HCT116 (cell line): ENCODE results near the gene CUX1. TPM values are rescaled to one million over a fixed set of nuclear protein-coding genes. Genes with fewer than 3 reads are reported as not detected.
A peak's percentile ranks its signal among the peaks of the same experiment; 100 is the strongest.

Source experiments
- ATAC-seq: fragments of 200-7000 bp; cut with Tn5 transposase; 2 replicates; pipeline ENCODE4 v1.9.1; 2020; ENCODE audit warnings: mild to moderate bottlenecking, moderate library complexity
- BruUV-seq: library from RNA; stranded (reverse); fragments of 400-500 nt; replicated peaks from 2 replicates; lab custom pipeline; 2021; lab: Mats Ljungman, UMichigan
- CTCF ChIA-PET: fragments of 300-600 bp; sonication (Branson Sonifier 250); formaldehyde crosslinking; loops from one replicate; lab custom pipeline; 2021; ENCODE audit warnings: antibody characterized with exemption; lab: Charles Lee
- POLR2A ChIA-PET: fragments of 300-600, 350-600 bp; sonication (Branson Sonifier 250); formaldehyde crosslinking; loops from one replicate; lab custom pipeline; 2021; ENCODE audit warnings: antibody characterized with exemption; lab: Charles Lee
- RAD21 ChIA-PET, 2 experiments: fragments of 300-600 bp; sonication (Branson Sonifier 250); formaldehyde crosslinking; loops; one replicate each; lab custom pipeline; 2023; ENCODE audit warnings: low total read pairs in 2 of 2; ENCODE audit not compliant: uncharacterized antibody in 2 of 2, unreplicated experiment in 2 of 2, low non-redundant PET in 1 of 2; lab: Charles Lee
- DNase-seq: peaks from one replicate; pipeline ENCODE4 v3.0.0-alpha.2; 2010; ENCODE audit warnings: low read depth, low spot score
- H2AFZ ChIP-seq: fragments of 200-600 bp; shearing (Covaris generic), sonication (generic); 2 replicates; pipeline ENCODE4 v1.6.1; 2017; ENCODE audit warnings: low read depth, mixed run types, mixed read lengths, antibody characterized with exemption, low read length; ENCODE audit not compliant: poor library complexity, severe bottlenecking
- H3K27ac ChIP-seq: 2 replicates; pipeline ENCODE4 v1.5.1; 2012; ENCODE audit warnings: low read depth, low read length
- H3K27me3 ChIP-seq: fragments of 200-600 bp; sonication (generic); 2 replicates; pipeline ENCODE4 v1.6.1; 2016; ENCODE audit warnings: mixed run types, low read length, mixed read lengths; ENCODE audit not compliant: insufficient read depth
- H3K36me3 ChIP-seq, 2 experiments: fragments of 200-500 bp in 1 of 2; fragments of 200-600 bp in 1 of 2; sonication (Bioruptor generic) in 1 of 2; sonication (generic) in 1 of 2; 2 replicates each; pipeline versions ENCODE4 v1.5.1 to v1.6.1; 2014 to 2016; ENCODE audit warnings: low read length in 2 of 2, inconsistent platforms in 1 of 2, mixed read lengths in 1 of 2, mixed run types in 1 of 2; ENCODE audit not compliant: insufficient read depth in 2 of 2, control insufficient read depth in 1 of 2
- H3K4me1 ChIP-seq, 2 experiments: fragments of 200-600 bp in 1 of 2; sonication (generic) in 1 of 2; 2 replicates each; pipeline versions ENCODE4 v1.5.1 to v1.6.1; 2012 to 2017; ENCODE audit warnings: low read length in 2 of 2, inconsistent platforms in 1 of 2, mild to moderate bottlenecking in 1 of 2, mixed read lengths in 1 of 2, mixed run types in 1 of 2, moderate library complexity in 1 of 2; ENCODE audit not compliant: insufficient read depth in 2 of 2, control insufficient read depth in 1 of 2
- H3K4me2 ChIP-seq: fragments of 200-600 bp; sonication (generic); 2 replicates; pipeline ENCODE4 v1.6.1; 2017; ENCODE audit warnings: mixed run types, low read length, mixed read lengths
- H3K4me3 ChIP-seq, 2 experiments: fragments of 200-600 bp in 1 of 2; sonication (generic) in 1 of 2; replicated peaks in 1 of 2; 2 replicates each; pipeline ENCODE4 v1.5.1; 2011 to 2016; ENCODE audit warnings: low read length in 2 of 2, control low read depth in 1 of 2, low read depth in 1 of 2, mild to moderate bottlenecking in 1 of 2, mixed read lengths in 1 of 2, mixed run types in 1 of 2
- H3K79me2 ChIP-seq: fragments of 200-600 bp; sonication (generic); 2 replicates; pipeline ENCODE4 v1.6.1; 2017; ENCODE audit warnings: mild to moderate bottlenecking, mixed run types, low read length, moderate library complexity, mixed read lengths; ENCODE audit not compliant: insufficient read depth
- H3K9ac ChIP-seq: fragments of 200-600 bp; sonication (generic); 2 replicates; pipeline ENCODE4 v1.6.1; 2016; ENCODE audit warnings: low read length, mixed read lengths
- H3K9me2 ChIP-seq: fragments of 200-600 bp; sonication (generic), shearing (Covaris generic); 2 replicates; pipeline ENCODE4 v1.6.1; 2017; ENCODE audit warnings: mixed run types, mild to moderate bottlenecking, moderate library complexity; ENCODE audit not compliant: insufficient read depth
- H3K9me3 ChIP-seq, 2 experiments: fragments of 200-500 bp in 1 of 2; fragments of 200-600 bp in 1 of 2; sonication (Bioruptor generic) in 1 of 2; sonication (generic) in 1 of 2; 2 replicates each; pipeline ENCODE4 v1.6.1; 2014 to 2017; ENCODE audit warnings: low read length in 2 of 2, mixed read lengths in 2 of 2, inconsistent platforms in 1 of 2, low read depth in 1 of 2, mild to moderate bottlenecking in 1 of 2, mixed run types in 1 of 2, moderate library complexity in 1 of 2; ENCODE audit not compliant: control insufficient read depth in 1 of 2, insufficient read depth in 1 of 2
- H4K20me1 ChIP-seq: fragments of 200-600 bp; sonication (generic), shearing (Covaris generic); 2 replicates; pipeline ENCODE4 v1.6.1; 2017; ENCODE audit warnings: mixed run types, mild to moderate bottlenecking, moderate library complexity; ENCODE audit not compliant: insufficient read depth
- ATF3 ChIP-seq: IDR thresholded peaks from 2 replicates; pipeline ENCODE4 v1.6.1; 2012
- ELF1 ChIP-seq: IDR thresholded peaks from 2 replicates; pipeline ENCODE4 v1.6.1; 2012; ENCODE audit warnings: low read depth, borderline replicate concordance
- EZH2 ChIP-seq: fragments of 200-600 bp; sonication (generic); IDR thresholded peaks from 2 replicates; pipeline ENCODE4 v1.6.1; 2017; ENCODE audit warnings: antibody characterized with exemption, mixed run types
- FOSL1 ChIP-seq: IDR thresholded peaks from 2 replicates; pipeline ENCODE4 v1.6.1; 2012; ENCODE audit warnings: low read depth
- POLR2A ChIP-seq: IDR thresholded peaks from 2 replicates; pipeline ENCODE4 v1.7.0; 2011; ENCODE audit warnings: borderline replicate concordance; ENCODE audit not compliant: insufficient read depth, insufficient read length; ENCODE audit errors: extremely low read depth
- POLR2AphosphoS5 ChIP-seq: IDR thresholded peaks from 2 replicates; pipeline ENCODE4 v1.6.1; 2011; ENCODE audit warnings: mild to moderate bottlenecking, low read depth, low read length, moderate library complexity
- SIN3A ChIP-seq: IDR thresholded peaks from 2 replicates; pipeline ENCODE4 v1.6.1; 2012; ENCODE audit warnings: low read depth
- SP1 ChIP-seq: IDR thresholded peaks from 2 replicates; pipeline ENCODE4 v1.6.1; 2012; ENCODE audit warnings: low read depth
- TCF7L2 ChIP-seq: IDR thresholded peaks from 2 replicates; pipeline ENCODE4 v1.7.0; 2011; ENCODE audit warnings: borderline replicate concordance, inconsistent platforms; ENCODE audit not compliant: insufficient read depth, insufficient read length; ENCODE audit errors: extremely low read depth
- ZFX ChIP-seq: fragments of 450-650 bp; IDR thresholded peaks from 2 replicates; pipeline ENCODE4 v1.6.1; 2017
- ZNF274 ChIP-seq: fragments of 200-500 bp; sonication (Bioruptor generic); IDR thresholded peaks from 2 replicates; pipeline ENCODE4 v1.6.1; 2014; ENCODE audit warnings: mild to moderate bottlenecking, low read depth, low read length, inconsistent platforms
- intact Hi-C: fragments of 100-400 bp; cut with micrococcal nuclease; formaldehyde crosslinking; loops from 2 replicates; pipeline ENCODE4 v1.10.0; 2022
- total RNA-seq: library from RNA; stranded (reverse); gene quantifications from one replicate; pipeline ENCODE4 v1.2.1, GENCODE V29; 2021; ENCODE audit not compliant: unreplicated experiment
- TF ChIP-seq, protein P1 (sequence below): IDR thresholded peaks from 2 replicates; pipeline ENCODE4 v1.6.1; 2012
- TF ChIP-seq, protein P2 (sequence below): IDR thresholded peaks from 2 replicates; pipeline ENCODE4 v1.6.1; 2012; ENCODE audit warnings: low read depth
- TF ChIP-seq, protein P3 (sequence below): IDR thresholded peaks from 2 replicates; pipeline ENCODE4 v1.6.1; 2011; ENCODE audit warnings: mild to moderate bottlenecking, low read length, moderate library complexity; ENCODE audit not compliant: insufficient replicate concordance; ENCODE audit errors: extremely low read depth

The CUX1 gene
- total RNA-seq, 1 experiment from 2014 or later: 68.9 TPM

- ChIA-PET RAD21 (no interaction called here), CTCF (no interaction called here), POLR2A (no interaction called here)
- Histone ChIP-seq H3K4me3 (no peak overlapping the region), H2AFZ (no peak overlapping the region), H3K9me2 (no peaks in the 10 kb centered on the region), H3K36me3 (peaks cover 0 to 6% of the 10 kb centered on the region in 2 experiments; a peak in 1 of 4 replicates), H3K79me2 (no peaks in the 10 kb centered on the region), H3K9me3 (no peaks in the 10 kb centered on the region), H3K4me1 (peaks cover 54 to 64% of the 10 kb centered on the region in 2 experiments), H3K27me3 (no peaks in the 10 kb centered on the region), H4K20me1 (no peaks in the 10 kb centered on the region), H3K4me2 (peak overlapping the region; percentile 55), H3K9ac (0 out of 2 replicates have a peak overlapping the region, but pooled peaks have one; percentile 9), H3K27ac (peak overlapping the region; percentile 44)
- ATAC-seq (peak; percentile 26), DNase-seq (no peak)
- intact Hi-C loops: no loop called here
- TF ChIP-seq POLR2AphosphoS5: no peak
- 0 out of 2 replicates have a peak, but pooled peaks have one; percentile 0 for TF ChIP-seq FOSL1
- TF ChIP-seq SP1: peak; percentile 22; the same call in 1 of the 2 replicates
- no peak for TF ChIP-seq EZH2
- TF ChIP-seq, protein P1, sequence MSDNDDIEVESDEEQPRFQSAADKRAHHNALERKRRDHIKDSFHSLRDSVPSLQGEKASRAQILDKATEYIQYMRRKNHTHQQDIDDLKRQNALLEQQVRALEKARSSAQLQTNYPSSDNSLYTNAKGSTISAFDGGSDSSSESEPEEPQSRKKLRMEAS: no peak; the same call in 1 of the 2 replicates
- BruUV-seq: no TSS peak
Observed at GRCh38 chr7:102101111-102101551, 283.7 kb downstream of the CUX1 start.

GRCh38 chr7:102101926-102102325, 284.5 kb downstream of the CUX1 start:
- H3K27ac ChIP-seq: no peak overlapping the region
- no peaks in the 10 kb centered on the region for H3K27me3 ChIP-seq
- DNase-seq (no peak), ATAC-seq (no peak)
- H3K9me3 ChIP-seq: no peaks in the 10 kb centered on the region
- no peak overlapping the region for H3K9ac ChIP-seq
- H2AFZ ChIP-seq: no peak overlapping the region
- H4K20me1 ChIP-seq: no peaks in the 10 kb centered on the region
- peaks cover 0 to 6% of the 10 kb centered on the region in 2 experiments; a peak in 1 of 4 replicates for H3K36me3 ChIP-seq
- H3K4me1 ChIP-seq: peaks cover 46 to 63% of the 10 kb centered on the region in 2 experiments
- no peak overlapping the region for H3K4me3 ChIP-seq
- H3K4me2 ChIP-seq: no peak overlapping the region
- ChIA-PET CTCF (no interaction called here), POLR2A (interaction anchor here (0.7 kb wide), 1 partner anchor 60 kb away, joined by 4 read pairs; no protein-coding TSS in a partner anchor), RAD21 (no interaction called here)
- no peaks in the 10 kb centered on the region for H3K9me2 ChIP-seq
- intact Hi-C loops: no loop called here
- TF ChIP-seq ATF3 (no peak), ZFX (no peak), FOSL1 (no peak), ELF1 (no peak), SIN3A (no peak), POLR2A (no peak), TCF7L2 (no peak), EZH2 (no peak), ZNF274 (no peak)
- TF ChIP-seq, protein P2, sequence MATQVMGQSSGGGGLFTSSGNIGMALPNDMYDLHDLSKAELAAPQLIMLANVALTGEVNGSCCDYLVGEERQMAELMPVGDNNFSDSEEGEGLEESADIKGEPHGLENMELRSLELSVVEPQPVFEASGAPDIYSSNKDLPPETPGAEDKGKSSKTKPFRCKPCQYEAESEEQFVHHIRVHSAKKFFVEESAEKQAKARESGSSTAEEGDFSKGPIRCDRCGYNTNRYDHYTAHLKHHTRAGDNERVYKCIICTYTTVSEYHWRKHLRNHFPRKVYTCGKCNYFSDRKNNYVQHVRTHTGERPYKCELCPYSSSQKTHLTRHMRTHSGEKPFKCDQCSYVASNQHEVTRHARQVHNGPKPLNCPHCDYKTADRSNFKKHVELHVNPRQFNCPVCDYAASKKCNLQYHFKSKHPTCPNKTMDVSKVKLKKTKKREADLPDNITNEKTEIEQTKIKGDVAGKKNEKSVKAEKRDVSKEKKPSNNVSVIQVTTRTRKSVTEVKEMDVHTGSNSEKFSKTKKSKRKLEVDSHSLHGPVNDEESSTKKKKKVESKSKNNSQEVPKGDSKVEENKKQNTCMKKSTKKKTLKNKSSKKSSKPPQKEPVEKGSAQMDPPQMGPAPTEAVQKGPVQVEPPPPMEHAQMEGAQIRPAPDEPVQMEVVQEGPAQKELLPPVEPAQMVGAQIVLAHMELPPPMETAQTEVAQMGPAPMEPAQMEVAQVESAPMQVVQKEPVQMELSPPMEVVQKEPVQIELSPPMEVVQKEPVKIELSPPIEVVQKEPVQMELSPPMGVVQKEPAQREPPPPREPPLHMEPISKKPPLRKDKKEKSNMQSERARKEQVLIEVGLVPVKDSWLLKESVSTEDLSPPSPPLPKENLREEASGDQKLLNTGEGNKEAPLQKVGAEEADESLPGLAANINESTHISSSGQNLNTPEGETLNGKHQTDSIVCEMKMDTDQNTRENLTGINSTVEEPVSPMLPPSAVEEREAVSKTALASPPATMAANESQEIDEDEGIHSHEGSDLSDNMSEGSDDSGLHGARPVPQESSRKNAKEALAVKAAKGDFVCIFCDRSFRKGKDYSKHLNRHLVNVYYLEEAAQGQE: no peak
- TF ChIP-seq, protein P3, sequence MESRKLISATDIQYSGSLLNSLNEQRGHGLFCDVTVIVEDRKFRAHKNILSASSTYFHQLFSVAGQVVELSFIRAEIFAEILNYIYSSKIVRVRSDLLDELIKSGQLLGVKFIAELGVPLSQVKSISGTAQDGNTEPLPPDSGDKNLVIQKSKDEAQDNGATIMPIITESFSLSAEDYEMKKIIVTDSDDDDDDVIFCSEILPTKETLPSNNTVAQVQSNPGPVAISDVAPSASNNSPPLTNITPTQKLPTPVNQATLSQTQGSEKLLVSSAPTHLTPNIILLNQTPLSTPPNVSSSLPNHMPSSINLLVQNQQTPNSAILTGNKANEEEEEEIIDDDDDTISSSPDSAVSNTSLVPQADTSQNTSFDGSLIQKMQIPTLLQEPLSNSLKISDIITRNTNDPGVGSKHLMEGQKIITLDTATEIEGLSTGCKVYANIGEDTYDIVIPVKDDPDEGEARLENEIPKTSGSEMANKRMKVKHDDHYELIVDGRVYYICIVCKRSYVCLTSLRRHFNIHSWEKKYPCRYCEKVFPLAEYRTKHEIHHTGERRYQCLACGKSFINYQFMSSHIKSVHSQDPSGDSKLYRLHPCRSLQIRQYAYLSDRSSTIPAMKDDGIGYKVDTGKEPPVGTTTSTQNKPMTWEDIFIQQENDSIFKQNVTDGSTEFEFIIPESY: no peak
- no peaks in the 10 kb centered on the region for H3K79me2 ChIP-seq
- no TSS peak for BruUV-seq
